K562 (cell line): ENCODE data around the gene DGCR8. TPM values are rescaled to one million over a fixed set of nuclear protein-coding genes. Genes with fewer than 3 reads are reported as not detected.

Experiments used
- ATF3 ChIP-seq, 2 experiments: fragments of 450-650 bp in 1 of 2; sonication (generic) in 1 of 2; formaldehyde crosslinking in 1 of 2; IDR thresholded peaks in 1 of 2; conservative IDR thresholded peaks in 1 of 2; 2 replicates each; pipeline versions ENCODE4 v1.6.1 to v1.8.1; 2016 to 2023; ENCODE audit warnings: mild to moderate bottlenecking in 2 of 2, moderate library complexity in 2 of 2, inconsistent platforms in 1 of 2, missing genetic modification reagents in 1 of 2
- HBP1 ChIP-seq: fragments of 450-650 bp; formaldehyde crosslinking; IDR thresholded peaks from 2 replicates; pipeline ENCODE4 v1.4.0; 2022; ENCODE audit warnings: missing genetic modification characterization
- KLF16 ChIP-seq: IDR thresholded peaks from 2 replicates; pipeline ENCODE4 v1.6.1; 2016; ENCODE audit warnings: antibody characterized with exemption
- MTA3 ChIP-seq: fragments of 450-650 bp; formaldehyde crosslinking; IDR thresholded peaks from 2 replicates; pipeline ENCODE4 v1.6.1; 2017; ENCODE audit warnings: mild to moderate bottlenecking, borderline replicate concordance
- NELFE ChIP-seq: IDR thresholded peaks from 2 replicates; pipeline ENCODE4 v1.6.1; 2011; ENCODE audit warnings: mild to moderate bottlenecking; ENCODE audit not compliant: insufficient read depth, insufficient read length
- NFXL1 ChIP-seq: fragments of 450-650 bp; formaldehyde crosslinking; IDR thresholded peaks from 2 replicates; pipeline ENCODE4 v1.4.0; 2021; ENCODE audit warnings: mild to moderate bottlenecking
- PRDM10 ChIP-seq: fragments of 450-650 bp; IDR thresholded peaks from 2 replicates; pipeline ENCODE4 v1.6.1; 2018; ENCODE audit not compliant: partially characterized antibody
- PRMT5 ChIP-seq: sonication (generic); formaldehyde crosslinking; IDR thresholded peaks from 2 replicates; pipeline ENCODE4 v1.5.0; 2020; ENCODE audit warnings: missing genetic modification reagents
- THAP12 ChIP-seq: fragments of 250-450 bp; sonication (Bioruptor Pico); IDR thresholded peaks from 2 replicates; pipeline ENCODE4 v1.9.0; 2021; ENCODE audit warnings: mild to moderate bottlenecking, inconsistent platforms
- ZBED1 ChIP-seq: IDR thresholded peaks from 2 replicates; pipeline ENCODE4 v1.6.1; 2014
- ZNF146 ChIP-seq: IDR thresholded peaks from one replicate; pipeline ENCODE4 v1.6.1; 2018; ENCODE audit warnings: missing compliant biosample characterization; ENCODE audit not compliant: unreplicated experiment
- ZNF280A ChIP-seq: fragments of 450-650 bp; IDR thresholded peaks from 2 replicates; pipeline ENCODE4 v1.6.1; 2018; ENCODE audit warnings: mild to moderate bottlenecking, low read depth; ENCODE audit not compliant: partially characterized antibody
- ZNF583 ChIP-seq: fragments of 250-450 bp; sonication (Bioruptor Pico); IDR thresholded peaks from 2 replicates; pipeline ENCODE4 v1.4.0; 2020
- ZNF76 ChIP-seq: fragments of 250-450 bp; sonication (Bioruptor Pico); IDR thresholded peaks from 2 replicates; pipeline ENCODE4 v1.4.0; 2020; ENCODE audit warnings: mild to moderate bottlenecking, moderate library complexity, borderline replicate concordance
- ZNF830 ChIP-seq: fragments of 250-450 bp; sonication (Bioruptor Pico); IDR thresholded peaks from 2 replicates; pipeline ENCODE4 v1.5.0; 2021; ENCODE audit warnings: mild to moderate bottlenecking
- polyA plus RNA-seq, 8 experiments: library from polyadenylated mRNA; depleted of rRNA in 4 of 8; stranded (reverse) in 5 of 8; unstranded in 3 of 8; fragments of >200 nt; fragmentation: Nextera tagmentation in 2 of 8; fragmentation: Illumina TruSeq in 1 of 8; extraction: Ambion mirVana in 2 of 8; extraction: Trizol in 1 of 8; gene quantifications; 2 replicates each; pipeline versions ENCODE4 v1.2.1 to v1.2.3, GENCODE V29; 2011 to 2014; ENCODE audit warnings: inconsistent platforms in 1 of 8, missing spikeins in 1 of 8
- total RNA-seq, 7 experiments: library from RNA; depleted of rRNA in 6 of 7; stranded (reverse); fragments of >200 nt in 6 of 7; fragmentation: Illumina TruSeq in 2 of 7; extraction: Trizol in 2 of 7; gene quantifications; 2 replicates each; pipeline versions ENCODE4 v1.2.1 to v1.2.3, GENCODE V29; 2011 to 2021; ENCODE audit warnings: low replicate concordance in 1 of 7

The DGCR8 gene
- total and polyA plus RNA-seq, 9 of the 15 experiments (the other 6 are each of a cell fraction or from before 2014, with no cell fraction given), result 5.9 to 144 (median 80.1) TPM

- TF ChIP-seq THAP12 (CRISPR knock-in tag) (peak; percentile 70; the same call in 1 of the 2 replicates), ATF3 (IDR thresholded peaks at IDR 0.05) (no peak), ATF3 (CRISPR knock-in tag; conservative IDR thresholded peaks at IDR 0.05) (no peak), MTA3 (no peak), HBP1 (CRISPR knock-in tag) (no peak), ZNF146 (CRISPR knock-in tag) (peak; percentile 1), ZNF583 (CRISPR knock-in tag) (no peak), ZNF76 (CRISPR knock-in tag) (no peak), ZBED1 (no peak), NELFE (no peak), KLF16 (no peak), PRDM10 (no peak), ZNF830 (CRISPR knock-in tag) (no peak), PRMT5 (CRISPR knock-in tag) (peak; percentile 61; the same call in 1 of the 2 replicates), ZNF280A (no peak), NFXL1 (CRISPR knock-in tag) (no peak)
These were observed 19.2 kb upstream of the DGCR8 start (continued) for GRCh38 chr22:20060700-20061480.
